GM18511 (cell line): ENCODE data around the gene ROPN1L.
"Not testable (repeated sequence)": the region's sequence is repeated elsewhere in the genome, so short reads cannot be mapped to it uniquely, and the experiment has no call there.

Source experiments
- ATAC-seq: cut with Tn5 transposase; IDR thresholded peaks from one replicate; pipeline ENCODE4 v1.9.1; 2021; ENCODE audit warnings: mild to moderate bottlenecking, moderate library complexity; ENCODE audit not compliant: unreplicated experiment

Gene ROPN1L

DNA sequence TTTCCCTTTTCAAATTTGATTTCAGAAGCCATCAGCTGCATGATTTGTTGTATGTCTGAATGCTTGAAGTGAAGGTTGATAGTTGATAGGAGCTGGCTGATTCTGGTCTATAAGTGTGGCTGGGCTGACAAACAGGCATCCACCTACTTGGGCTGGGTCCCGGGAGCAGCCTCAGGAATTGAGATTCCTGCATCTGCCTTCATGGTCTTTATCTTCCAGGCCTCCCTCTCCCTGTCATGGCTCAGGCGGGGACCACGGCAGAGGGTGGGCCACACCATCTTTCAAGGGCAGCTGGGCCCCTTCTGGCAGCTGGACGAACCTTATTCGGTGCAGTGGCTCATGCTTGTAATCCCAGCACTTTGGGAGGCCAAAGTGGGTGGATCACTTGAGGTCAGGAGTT is 55.9 kb downstream of the ROPN1L start:
- ATAC-seq: no peak

DNA sequence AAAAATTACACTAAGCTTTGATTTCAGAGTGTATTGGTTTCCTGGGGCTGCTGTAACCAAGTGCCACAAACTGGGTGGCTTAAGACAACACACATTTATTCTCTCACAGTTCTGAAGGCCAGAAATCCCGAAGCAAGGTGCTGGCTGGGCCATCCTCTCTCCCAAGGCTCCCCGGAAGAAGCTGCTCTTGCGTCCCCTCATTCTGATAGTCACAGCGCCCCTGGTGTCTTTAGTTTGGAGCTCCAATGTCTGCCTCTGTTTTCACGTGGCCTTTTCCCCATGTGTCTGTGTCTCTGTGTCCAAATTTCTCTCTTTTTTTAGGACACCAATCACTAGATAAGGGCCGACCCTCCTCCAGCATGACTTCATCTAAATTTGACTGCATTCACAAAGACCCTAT is 56.7 kb downstream of the ROPN1L start:
- ATAC-seq: no peak

DNA sequence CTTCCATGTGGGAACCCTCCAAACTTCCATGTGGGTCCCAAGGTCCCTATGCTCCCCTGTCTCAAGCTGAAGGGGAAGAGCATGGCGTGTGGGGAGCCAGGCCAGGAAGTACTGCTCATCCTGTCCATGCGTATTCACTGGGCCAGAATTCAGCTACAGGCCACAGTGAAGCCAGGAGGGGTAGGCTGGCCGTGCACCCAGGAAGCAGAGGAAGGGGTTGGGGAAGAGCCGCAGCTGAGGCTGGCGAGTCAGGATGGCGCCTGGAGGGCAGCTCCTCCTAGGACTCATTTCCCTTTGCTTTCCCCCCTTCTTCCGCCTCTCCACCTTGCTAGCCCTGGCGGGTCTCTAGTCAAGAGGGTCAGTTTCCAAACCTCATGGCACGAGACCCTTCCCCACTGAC is 57.4 kb downstream of the ROPN1L start:
- no peak for ATAC-seq

DNA sequence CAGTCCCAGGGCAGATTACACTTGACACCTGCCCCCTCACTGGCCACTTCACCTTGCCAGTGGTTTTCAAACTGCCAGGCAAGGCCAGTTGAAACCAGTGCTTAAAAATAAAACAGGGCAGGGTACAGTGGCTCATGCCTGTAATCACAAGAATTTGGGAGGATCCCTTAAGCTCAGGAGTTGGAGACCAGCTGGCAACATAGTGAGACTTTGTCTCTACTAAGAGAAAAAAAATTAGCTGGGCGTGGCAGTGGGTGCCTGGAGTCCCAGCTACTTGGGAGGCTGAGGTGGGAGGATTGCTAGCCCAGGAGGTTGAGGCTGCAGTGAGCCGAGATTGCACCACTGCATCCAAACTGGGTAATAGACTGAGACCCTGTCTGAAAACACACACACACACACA is 58.1 kb downstream of the ROPN1L start:
- no peak for ATAC-seq

DNA sequence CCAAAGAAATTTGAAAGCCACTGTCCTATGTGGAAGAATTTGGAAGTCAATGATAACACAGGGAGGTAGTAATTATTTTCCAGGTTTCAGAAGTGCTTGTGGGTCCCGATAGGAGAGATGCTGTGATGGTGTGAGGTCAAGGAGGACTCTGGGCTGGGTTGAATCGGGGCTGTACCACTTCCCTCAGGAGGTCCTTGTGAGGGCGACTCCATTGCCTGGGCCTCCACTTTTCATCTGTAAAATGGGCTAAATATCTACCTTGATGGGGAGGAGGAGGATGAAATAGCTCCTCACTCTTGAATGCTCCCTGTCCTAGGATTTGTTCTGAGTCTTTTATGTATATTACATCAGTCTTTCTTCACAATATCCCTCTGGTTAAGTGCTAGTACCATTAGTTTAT is 59.0 kb downstream of the ROPN1L start:
- ATAC-seq: no peak

DNA sequence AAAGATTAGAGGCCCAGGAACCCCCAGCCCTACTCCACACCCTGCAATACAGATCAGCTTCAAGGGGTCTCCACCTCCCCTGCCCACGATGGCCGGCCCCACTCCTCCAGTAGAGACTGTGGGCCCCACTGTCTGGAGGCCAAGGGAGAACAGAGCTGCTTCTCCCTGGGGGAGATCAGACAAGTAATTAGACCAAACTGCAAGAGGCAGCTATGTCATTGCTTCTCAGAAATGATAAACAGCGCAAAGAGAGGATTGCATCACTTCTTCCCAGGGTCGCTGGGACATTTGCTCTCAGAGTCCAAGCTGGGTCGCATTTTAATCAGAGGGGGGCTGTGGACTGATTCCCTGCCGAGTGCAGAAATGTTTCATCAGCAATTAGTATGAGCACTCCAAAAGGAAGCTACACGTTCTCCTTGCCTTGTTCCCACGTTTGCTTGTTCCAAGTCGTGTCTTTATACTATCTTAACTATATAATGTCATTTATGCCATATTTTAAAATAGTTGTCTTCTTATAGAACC is 59.9 kb downstream of the ROPN1L start:
- ATAC-seq: no peak

DNA sequence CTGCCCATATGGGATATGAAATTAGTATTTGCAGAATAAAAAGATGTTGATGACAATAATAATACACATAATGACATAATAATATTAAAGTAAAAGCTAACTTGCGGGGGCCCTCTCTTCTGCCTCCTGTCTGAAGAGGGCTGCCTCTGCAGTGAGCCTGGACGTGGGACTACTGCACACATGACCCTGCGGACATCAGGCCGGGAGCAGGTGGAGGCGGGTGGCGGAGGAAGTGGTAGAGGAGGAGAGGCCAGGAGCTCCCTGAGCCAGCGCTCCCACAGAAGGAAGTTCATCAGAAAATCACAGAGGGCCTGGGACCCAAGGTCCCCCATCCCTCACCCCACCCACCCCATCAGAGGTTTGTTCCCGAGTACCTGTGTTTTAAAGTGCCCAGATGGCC is 60.5 kb downstream of the ROPN1L start:
- ATAC-seq: no peak

DNA sequence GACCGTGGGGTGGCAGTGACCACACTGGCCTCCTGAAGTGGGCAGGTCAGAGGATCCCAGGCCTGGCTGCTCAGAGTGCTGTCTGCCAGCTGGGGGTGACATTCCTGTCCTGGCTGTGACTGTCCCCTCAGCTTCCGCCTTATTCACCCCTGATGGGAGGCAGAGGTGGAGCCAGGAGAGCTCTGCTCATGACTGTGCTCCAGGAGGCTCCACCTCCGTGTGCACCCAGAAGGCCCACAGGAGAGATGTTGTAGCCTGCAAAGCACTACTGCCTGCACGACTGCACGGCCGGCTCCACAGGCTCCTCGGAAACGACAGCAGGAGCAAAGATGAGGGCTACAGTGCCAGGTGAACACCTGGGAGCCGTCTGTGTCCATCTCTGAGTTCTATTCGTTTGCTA is 60.9 kb downstream of the ROPN1L start:
- no peak for ATAC-seq

DNA sequence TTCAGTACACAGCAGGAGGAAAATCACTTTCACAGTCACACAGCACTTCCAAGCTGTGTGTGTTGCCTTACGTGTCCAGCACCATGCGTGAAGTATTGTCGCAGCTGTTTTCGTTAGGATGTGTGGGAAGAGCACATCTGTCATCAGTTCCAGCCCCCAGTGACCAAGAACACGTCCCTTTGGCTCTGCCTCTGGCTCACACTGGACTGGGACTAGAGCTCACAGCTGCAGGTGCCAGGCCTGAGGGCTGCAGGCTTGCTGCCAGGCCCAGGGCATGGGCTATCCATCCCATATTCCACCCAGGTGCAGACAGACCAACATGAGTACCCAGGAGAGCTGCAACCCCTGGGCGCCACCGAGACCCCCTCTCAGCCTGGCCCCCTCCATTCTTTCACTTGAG is 61.6 kb downstream of the ROPN1L start:
- no peak for ATAC-seq

DNA sequence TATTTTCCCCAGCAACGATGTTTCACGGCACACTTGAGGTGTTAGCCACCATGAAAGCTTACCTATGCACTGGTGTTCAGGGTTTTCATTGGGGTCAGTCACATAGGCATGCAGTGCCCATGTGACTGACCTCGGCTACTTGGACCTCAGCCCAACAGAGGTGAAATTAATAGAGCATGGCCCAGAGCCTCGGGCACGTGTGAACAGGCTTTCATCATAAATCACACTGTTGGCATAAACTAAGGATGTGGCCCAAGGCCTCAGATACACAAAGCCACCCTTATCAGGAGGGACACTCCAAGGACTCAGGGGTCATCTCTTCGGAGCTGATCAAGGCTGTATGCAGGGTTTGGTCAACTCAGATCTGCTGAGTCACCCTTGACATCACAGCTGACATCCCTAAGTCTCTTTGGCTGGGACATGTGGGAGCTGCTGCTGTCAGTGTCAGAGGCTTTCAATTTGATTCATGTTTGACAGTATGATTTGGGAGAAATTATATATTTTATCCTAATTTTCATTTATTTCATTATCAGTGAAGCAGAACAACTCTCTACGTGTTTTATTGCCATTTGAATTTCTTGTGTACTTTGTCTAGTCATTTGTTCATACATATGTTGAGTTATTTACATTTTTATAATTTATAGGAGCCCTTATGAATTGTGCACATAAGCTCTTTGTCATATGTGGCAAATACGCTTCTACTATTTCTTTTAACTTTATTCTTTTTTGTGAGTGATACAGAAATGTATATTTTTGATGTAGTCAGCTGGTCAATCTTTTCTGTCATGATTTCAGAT is 62.5 kb downstream of the ROPN1L start:
- ATAC-seq: no peak

DNA sequence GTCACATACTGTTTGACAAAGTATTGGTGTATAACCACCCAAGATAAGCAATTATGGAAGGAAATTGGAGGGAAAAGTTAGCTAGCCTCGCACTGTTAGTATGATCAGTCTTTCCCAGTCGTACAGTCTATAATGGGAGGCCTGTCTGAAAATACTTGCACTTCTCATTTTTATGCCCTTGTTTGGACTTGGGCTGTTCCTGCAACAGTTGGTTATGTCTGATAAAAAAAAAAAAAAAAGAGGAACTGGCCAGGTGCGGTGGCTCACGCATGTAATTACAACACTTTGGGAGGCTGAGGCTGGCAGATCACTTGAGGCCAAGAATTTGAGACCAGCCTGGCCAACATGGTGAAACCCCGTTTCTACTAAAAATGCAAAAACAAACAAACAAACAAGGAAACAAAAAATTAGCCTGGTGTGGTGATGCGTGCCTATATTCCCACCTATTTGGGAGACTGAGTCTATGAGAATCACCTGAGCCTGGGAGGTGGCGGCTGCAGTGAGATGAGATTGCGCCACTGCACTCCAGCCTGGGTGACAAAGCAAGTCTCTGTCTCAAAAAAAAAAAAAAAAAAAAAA is 63.9 kb downstream of the ROPN1L start:
- peak; percentile 89 for ATAC-seq

DNA sequence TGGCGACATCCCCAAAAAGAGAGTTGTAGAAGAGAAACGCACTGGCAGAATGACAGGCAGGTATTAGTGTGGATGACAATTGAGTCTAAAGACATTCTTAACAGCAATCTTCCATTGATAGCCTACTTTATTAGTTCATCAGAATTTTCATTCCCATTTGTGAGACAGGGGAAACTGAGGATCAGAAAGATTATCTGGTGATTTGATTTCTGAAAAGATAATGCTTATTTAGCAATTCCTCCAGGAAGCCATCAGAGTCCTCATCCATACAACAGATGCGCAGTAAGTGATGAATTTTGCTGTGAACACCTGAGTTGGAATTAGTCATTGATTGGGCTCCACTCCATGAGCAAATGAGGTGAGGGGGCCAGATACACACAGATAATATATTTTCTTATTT is 64.9 kb downstream of the ROPN1L start:
- ATAC-seq: no peak

DNA sequence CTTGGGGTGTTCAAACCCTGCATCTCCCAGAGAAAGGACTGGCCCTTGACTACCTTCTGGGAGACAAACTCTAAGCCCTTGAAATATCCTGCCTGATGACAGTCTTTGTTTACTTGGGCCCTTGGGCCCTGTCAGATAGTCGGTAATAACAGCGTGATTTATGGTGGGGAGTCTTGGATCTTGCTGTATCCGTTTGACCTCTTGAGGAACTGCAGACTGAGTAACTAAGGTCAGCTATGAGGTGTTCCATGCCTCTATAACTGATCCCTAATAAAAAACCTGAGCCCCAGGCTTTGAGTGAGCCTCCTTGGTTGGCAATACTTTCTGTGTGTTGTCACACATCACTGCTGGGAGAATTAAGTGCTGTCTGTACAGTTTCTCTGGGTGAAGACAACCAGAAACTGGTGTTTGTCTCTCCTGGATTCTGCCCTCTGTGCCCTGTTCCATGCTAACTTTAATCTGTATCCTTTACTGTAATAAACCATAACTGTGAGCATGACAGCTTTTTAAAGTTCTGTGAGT is 66.0 kb downstream of the ROPN1L start:
- no peak for ATAC-seq

DNA sequence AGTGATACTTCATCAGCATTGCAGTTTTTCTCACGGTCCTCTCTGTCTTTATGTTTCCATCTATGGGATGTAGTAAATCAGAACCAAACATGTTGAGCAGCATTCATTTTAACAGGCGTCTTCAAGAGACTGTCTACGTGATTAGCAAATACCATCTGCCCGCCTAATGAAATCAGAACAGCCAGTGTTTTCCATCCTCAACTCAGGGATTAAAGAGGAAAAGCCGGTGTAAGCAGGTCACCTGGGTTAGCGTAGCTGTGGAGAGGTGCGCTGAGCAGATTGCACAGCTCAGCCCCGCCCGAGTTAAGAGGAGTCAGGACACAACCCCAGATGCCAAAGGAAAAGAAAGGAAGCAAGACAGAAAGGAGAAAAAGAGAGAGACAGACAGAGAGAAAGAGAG is 67.9 kb downstream of the ROPN1L start:
- no peak for ATAC-seq

DNA sequence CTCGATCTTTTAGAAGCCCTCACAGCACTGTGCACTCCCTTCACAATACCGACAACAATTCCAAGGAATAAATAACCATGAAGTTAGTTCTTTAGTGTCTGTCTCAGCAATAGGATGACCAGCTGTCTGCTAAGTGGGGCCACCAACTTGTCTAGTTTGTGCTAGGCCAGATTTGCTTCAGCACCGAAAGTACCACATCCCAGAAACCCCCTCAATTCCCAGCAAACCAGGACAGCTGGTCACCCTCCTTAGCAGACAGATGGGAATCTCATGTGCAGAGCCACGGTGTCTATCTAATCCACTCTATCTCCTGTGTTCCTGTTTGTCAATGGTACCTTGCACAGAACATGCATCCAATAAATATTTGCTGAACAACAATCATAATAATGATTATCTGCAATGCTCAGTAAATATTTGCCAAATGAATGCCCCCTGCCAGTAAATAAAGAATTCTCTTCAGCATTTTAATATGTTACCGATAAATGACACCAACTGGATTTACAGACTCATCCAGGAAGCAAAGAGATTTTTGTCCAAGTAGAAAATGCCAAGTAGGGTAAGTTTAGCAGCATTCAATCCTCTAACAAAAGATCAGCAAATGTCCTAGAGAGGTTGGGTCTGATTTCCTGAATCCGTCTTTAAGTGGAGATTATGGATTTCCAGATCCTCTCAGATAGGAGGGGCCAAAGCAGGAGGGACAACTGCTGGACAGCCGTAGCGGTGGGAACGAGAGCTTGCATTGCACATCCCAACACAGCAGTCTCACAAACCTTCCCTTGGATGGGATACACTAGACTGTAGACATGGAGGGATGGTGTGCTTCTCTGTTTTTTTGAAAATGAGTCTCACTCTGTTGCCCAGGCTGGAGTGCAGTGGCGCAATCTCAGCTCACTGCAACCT is 70.3 kb downstream of the ROPN1L start:
- ATAC-seq: no peak

DNA sequence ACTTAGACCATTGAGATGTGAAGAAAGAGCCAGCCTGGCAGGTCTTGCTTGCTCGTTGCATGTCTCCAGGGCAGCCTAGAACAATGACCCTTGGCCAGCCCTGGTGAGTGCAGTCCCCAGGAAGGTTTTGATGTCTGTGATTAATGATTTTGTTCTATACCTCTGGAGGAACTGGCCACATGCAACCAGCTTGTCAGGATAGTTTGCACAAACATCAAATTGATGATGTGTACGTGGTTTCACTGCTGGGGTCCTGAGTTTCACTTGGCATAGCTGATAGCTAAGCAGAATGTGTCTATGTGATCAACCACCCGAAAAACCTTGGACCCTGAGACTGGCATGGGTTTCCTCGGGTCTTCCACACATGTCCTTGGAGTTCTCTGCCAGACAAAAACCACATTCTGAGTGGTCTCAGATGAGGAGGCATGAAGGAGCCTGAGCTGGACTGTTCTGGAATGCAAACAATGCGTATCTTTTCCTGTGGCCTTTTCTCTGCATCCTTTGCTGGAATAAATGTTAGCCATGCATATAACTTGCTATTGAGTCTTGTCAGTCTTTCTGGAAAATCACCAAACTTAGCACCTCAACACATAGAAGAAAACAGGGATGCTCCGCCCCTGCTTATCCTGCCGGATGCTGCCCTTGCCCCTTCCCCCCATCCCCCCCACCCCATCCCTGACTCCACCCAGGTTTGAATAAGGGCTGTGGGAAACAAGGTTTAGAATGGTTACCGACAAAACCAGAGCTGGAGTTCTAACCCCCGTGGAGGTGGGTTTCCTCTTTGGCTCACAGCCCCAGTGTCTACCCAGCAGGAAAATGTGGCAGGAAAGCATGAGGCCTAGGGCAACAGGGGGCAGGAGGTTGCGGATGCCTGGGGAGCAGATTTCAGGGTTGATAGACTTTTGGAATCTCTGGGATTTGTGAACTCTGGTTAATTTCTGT is 72.1 kb downstream of the ROPN1L start:
- no peak for ATAC-seq

DNA sequence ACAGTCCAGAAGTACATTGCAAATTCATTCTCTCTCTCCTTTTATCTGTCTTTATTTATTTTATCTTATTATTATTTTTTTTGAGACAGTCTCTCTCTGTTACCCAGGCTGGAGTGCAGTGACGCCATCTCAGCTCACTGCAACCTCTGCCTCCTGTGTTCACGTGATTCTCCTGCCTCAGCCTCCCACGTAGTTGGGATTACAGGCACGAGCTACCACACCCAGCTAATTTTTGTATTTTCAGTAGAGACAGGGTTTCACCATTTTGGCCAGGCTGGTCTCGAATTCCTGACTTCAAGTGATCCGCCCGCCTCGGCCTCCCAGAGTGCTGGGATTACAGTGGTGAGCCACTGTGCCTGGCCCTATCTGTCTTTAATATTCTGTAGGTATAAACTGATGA is 72.9 kb downstream of the ROPN1L start:
- ATAC-seq: not testable (repeated sequence)
